Neural progenitor cell (in vitro differentiated cells): ENCODE measurements around the gene ZBTB20. TPM values are rescaled to one million over a fixed set of nuclear protein-coding genes. Genes with fewer than 3 reads are reported as not detected.

Source experiments
- DNase-seq: peaks from one replicate; pipeline ENCODE4 v3.0.0-alpha.2; 2016; ENCODE audit warnings: low spot score
- H2AFZ ChIP-seq: fragments of 200-600 bp; sonication (generic); replicated peaks from 2 replicates; pipeline ENCODE4 v1.6.1; 2016; ENCODE audit warnings: antibody characterized with exemption
- H3F3A ChIP-seq: fragments of 200-600 bp; sonication (generic); 2 replicates; pipeline ENCODE4 v1.6.1; 2016; ENCODE audit warnings: antibody characterized with exemption, low read depth
- H3K27ac ChIP-seq: fragments of 200-600 bp; sonication (generic); 2 replicates; pipeline ENCODE4 v1.5.1; 2016; ENCODE audit warnings: mild to moderate bottlenecking
- H3K27me3 ChIP-seq: fragments of 200-600 bp; sonication (generic); 2 replicates; pipeline ENCODE4 v1.6.1; 2016; ENCODE audit warnings: mild to moderate bottlenecking, moderate library complexity
- H3K36me3 ChIP-seq: fragments of 200-600 bp; sonication (generic); 2 replicates; pipeline ENCODE4 v1.5.1; 2016
- H3K4me1 ChIP-seq: fragments of 200-600 bp; sonication (generic); 2 replicates; pipeline ENCODE4 v1.6.1; 2016; ENCODE audit warnings: mixed run types
- H3K4me2 ChIP-seq: fragments of 200-600 bp; sonication (generic); 2 replicates; pipeline ENCODE4 v1.6.1; 2016
- H3K4me3 ChIP-seq: fragments of 200-600 bp; sonication (generic); 2 replicates; pipeline ENCODE4 v1.5.1; 2016
- H3K79me2 ChIP-seq: fragments of 200-600 bp; sonication (generic); 2 replicates; pipeline ENCODE4 v1.6.1; 2016; ENCODE audit warnings: low read depth
- H3K9ac ChIP-seq: fragments of 200-600 bp; sonication (generic); 2 replicates; pipeline ENCODE4 v1.6.1; 2016
- H3K9me3 ChIP-seq: fragments of 200-600 bp; sonication (generic); 2 replicates; pipeline ENCODE4 v1.5.1; 2016; ENCODE audit warnings: low read depth
- H4K20me1 ChIP-seq: fragments of 200-600 bp; sonication (generic); 2 replicates; pipeline ENCODE4 v1.6.1; 2016; ENCODE audit warnings: low read depth
- H3K27ac Mint-ChIP-seq: 3 replicates; pipeline ENCODE4 v1.8.0; 2021; ENCODE audit warnings: mixed read lengths
- H3K27me3 Mint-ChIP-seq: 2 replicates; pipeline ENCODE4 v1.8.0; 2022; ENCODE audit warnings: low read depth, mild to moderate bottlenecking, inconsistent platforms, moderate library complexity, mixed read lengths; ENCODE audit not compliant: insufficient read depth
- H3K36me3 Mint-ChIP-seq: 3 replicates; pipeline ENCODE4 v1.8.0; 2021; ENCODE audit warnings: mixed read lengths
- H3K4me1 Mint-ChIP-seq: 3 replicates; pipeline ENCODE4 v1.8.0; 2021; ENCODE audit warnings: mixed read lengths
- H3K4me3 Mint-ChIP-seq: 3 replicates; pipeline ENCODE4 v1.8.0; 2021; ENCODE audit warnings: mild to moderate bottlenecking, moderate library complexity, mixed read lengths
- H3K9me3 Mint-ChIP-seq: 3 replicates; pipeline ENCODE4 v1.8.0; 2020; ENCODE audit warnings: mixed read lengths
- CTCF ChIP-seq: fragments of 200-600 bp; sonication (generic); IDR thresholded peaks from 2 replicates; pipeline ENCODE4 v1.5.1; 2017; ENCODE audit warnings: antibody characterized with exemption, mild to moderate bottlenecking
- EZH2 ChIP-seq: fragments of 200-600 bp; sonication (generic); IDR thresholded peaks from 2 replicates; pipeline ENCODE4 v1.6.1; 2017; ENCODE audit warnings: antibody characterized with exemption, mild to moderate bottlenecking, moderate library complexity
- EZH2phosphoT487 ChIP-seq: fragments of 200-600 bp; sonication (generic); IDR thresholded peaks from 2 replicates; pipeline ENCODE4 v1.6.1; 2017; ENCODE audit warnings: antibody characterized with exemption
- total RNA-seq: library from RNA; depleted of rRNA; stranded (reverse); fragments of >200 nt; gene quantifications from 2 replicates; pipeline ENCODE4 v1.2.3, GENCODE V29; 2015; ENCODE audit warnings: low replicate concordance

ZBTB20 gene
- total RNA-seq, 1 donor from 2014 or later: 1.9 TPM

- Histone ChIP-seq H3K4me2 (no peak overlapping the region), H3K79me2 (no peaks in the 10 kb centered on the region), H4K20me1 (no peaks in the 10 kb centered on the region), H3K27me3 (no peaks in the 10 kb centered on the region), H3K4me3 (no peak overlapping the region), H3F3A (no peaks in the 10 kb centered on the region), H3K9me3 (no peaks in the 10 kb centered on the region), H2AFZ (no peak overlapping the region), H3K27ac (no peak overlapping the region), H3K9ac (no peak overlapping the region), H3K36me3 (no peaks in the 10 kb centered on the region), H3K4me1 (peaks cover 52% of the 10 kb centered on the region)
- Mint-ChIP-seq H3K4me1 (peaks cover 13% of the 10 kb centered on the region), H3K4me3 (no peak overlapping the region), H3K9me3 (no peaks in the 10 kb centered on the region), H3K27ac (no peak overlapping the region), H3K36me3 (no peaks in the 10 kb centered on the region), H3K27me3 (no peaks in the 10 kb centered on the region)
- TF ChIP-seq CTCF (no peak), EZH2phosphoT487 (no peak), EZH2 (no peak)
- DNase-seq: no peak
Observed at GRCh38 chr3:114323546-114324254, 823.4 kb downstream of the ZBTB20 start.

- no peaks in the 10 kb centered on the region for H3K79me2 ChIP-seq
- no peaks in the 10 kb centered on the region for H4K20me1 ChIP-seq
- peaks cover 27% of the 10 kb centered on the region for H3K4me1 ChIP-seq
- H3F3A ChIP-seq: no peaks in the 10 kb centered on the region
- H3K36me3 Mint-ChIP-seq: no peaks in the 10 kb centered on the region
- no peak overlapping the region for H3K4me2 ChIP-seq
- no peak overlapping the region for H3K27ac ChIP-seq
- no peak overlapping the region for H3K4me3 ChIP-seq
- H3K4me3 Mint-ChIP-seq: no peak overlapping the region
- H3K36me3 ChIP-seq: no peaks in the 10 kb centered on the region
- H3K27me3 ChIP-seq: no peaks in the 10 kb centered on the region
- H2AFZ ChIP-seq: no peak overlapping the region
- no peak overlapping the region for H3K27ac Mint-ChIP-seq
- TF ChIP-seq EZH2phosphoT487 (no peak), CTCF (no peak), EZH2 (no peak)
- no peak overlapping the region for H3K9ac ChIP-seq
- H3K9me3 ChIP-seq: no peaks in the 10 kb centered on the region
- no peaks in the 10 kb centered on the region for H3K9me3 Mint-ChIP-seq
- DNase-seq: no peak
- no peaks in the 10 kb centered on the region for H3K27me3 Mint-ChIP-seq
- H3K4me1 Mint-ChIP-seq: peaks cover 13% of the 10 kb centered on the region
Observed at GRCh38 chr3:114320246-114320645, 826.8 kb downstream of the ZBTB20 start.

- no peak overlapping the region for H2AFZ ChIP-seq
- Mint-ChIP-seq H3K27me3 (no peaks in the 10 kb centered on the region), H3K4me1 (peaks cover 10% of the 10 kb centered on the region), H3K4me3 (no peak overlapping the region), H3K9me3 (no peaks in the 10 kb centered on the region), H3K27ac (no peak overlapping the region), H3K36me3 (no peaks in the 10 kb centered on the region)
- H3K4me2 ChIP-seq: peak overlapping the region; percentile 23
- peaks cover 19% of the 10 kb centered on the region for H3K4me1 ChIP-seq
- no peaks in the 10 kb centered on the region for H3K27me3 ChIP-seq
- H3K36me3 ChIP-seq: no peaks in the 10 kb centered on the region
- no peaks in the 10 kb centered on the region for H4K20me1 ChIP-seq
- TF ChIP-seq CTCF: no peak
- TF ChIP-seq EZH2phosphoT487: no peak
- TF ChIP-seq EZH2: no peak
- H3F3A ChIP-seq: no peaks in the 10 kb centered on the region
- H3K4me3 ChIP-seq: no peak overlapping the region
- DNase-seq: peak; percentile 46
- H3K27ac ChIP-seq: no peak overlapping the region
- no peaks in the 10 kb centered on the region for H3K9me3 ChIP-seq
- no peak overlapping the region for H3K9ac ChIP-seq
- no peaks in the 10 kb centered on the region for H3K79me2 ChIP-seq
Observed at GRCh38 chr3:114319453-114319852, 827.6 kb downstream of the ZBTB20 start.
